Left ventricle myocardium inferior (tissue), 1 donor: ENCODE measurements around the gene MEI4. TPM values are rescaled to one million over a fixed set of nuclear protein-coding genes. Genes with fewer than 3 reads are reported as not detected.

ENCODE experiments used
- DNase-seq: peaks from one replicate; pipeline ENCODE4 v3.0.0-alpha.2; 2020
- H3K27ac ChIP-seq: fragments of 200-600 bp; replicated peaks from 2 replicates; pipeline ENCODE4 v1.8.0; 2021
- H3K27me3 ChIP-seq: fragments of 200-600 bp; 2 replicates; pipeline ENCODE4 v1.8.0; 2021; ENCODE audit warnings: low read depth
- H3K36me3 ChIP-seq: fragments of 200-600 bp; 2 replicates; pipeline ENCODE4 v1.8.0; 2021
- H3K4me1 ChIP-seq: fragments of 200-600 bp; 2 replicates; pipeline ENCODE4 v1.8.0; 2021
- H3K4me3 ChIP-seq: fragments of 200-600 bp; 2 replicates; pipeline ENCODE4 v1.8.0; 2021; ENCODE audit warnings: mild to moderate bottlenecking, moderate library complexity
- H3K9me3 ChIP-seq: fragments of 200-600 bp; replicated peaks from 2 replicates; pipeline ENCODE4 v1.8.0; 2021
- intact Hi-C: fragments of 100-400 bp; cut with micrococcal nuclease; formaldehyde crosslinking; loops from one replicate; pipeline ENCODE4 v1.11.0; 2022
- total RNA-seq: library from RNA; stranded (reverse); fragmentation: NEBNext Ultra II Directional; extraction: Animal tissue kit (Norgen Biotek cat#: 25700); gene quantifications from one replicate; pipeline ENCODE4 v1.2.1, GENCODE V29; 2021
- TF ChIP-seq, protein P1 (sequence below): fragments of 200-600 bp; IDR thresholded peaks from 2 replicates; pipeline ENCODE4 v1.8.0; 2021; ENCODE audit warnings: antibody characterized with exemption, mild to moderate bottlenecking, borderline replicate concordance
- donor health status: DM: no; HTN: yes; CAD: no; lungs with severe emphysema.

MEI4 gene
- total RNA-seq, 1 donor from 2014 or later = 0.52 TPM

DNA sequence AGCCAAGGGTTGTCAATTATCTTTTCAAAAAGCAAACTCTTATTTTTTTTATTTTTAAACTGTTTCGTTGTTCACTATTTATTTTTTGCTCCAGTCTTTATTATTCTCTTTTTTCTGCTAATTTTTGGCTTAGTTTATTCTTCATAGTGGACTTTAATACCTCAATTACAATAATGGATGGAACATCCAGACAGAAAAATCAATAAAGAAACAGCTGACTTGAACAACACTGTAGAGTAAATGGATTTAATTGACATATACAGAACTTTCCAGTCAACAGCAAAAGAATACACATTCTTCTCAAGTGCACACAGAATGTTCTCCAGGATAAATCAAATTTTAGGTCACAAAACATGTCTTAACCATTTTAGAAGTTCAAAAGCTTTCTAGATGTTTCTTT, 111.5 kb downstream of the MEI4 start:
- H3K36me3 ChIP-seq = no peaks in the 10 kb centered on the region
- no peaks in the 10 kb centered on the region for H3K4me1 ChIP-seq
- intact Hi-C loops = no loop called here
- DNase-seq = no peak
- H3K9me3 ChIP-seq = peaks cover 5% of the 10 kb centered on the region
- TF ChIP-seq, protein P1, sequence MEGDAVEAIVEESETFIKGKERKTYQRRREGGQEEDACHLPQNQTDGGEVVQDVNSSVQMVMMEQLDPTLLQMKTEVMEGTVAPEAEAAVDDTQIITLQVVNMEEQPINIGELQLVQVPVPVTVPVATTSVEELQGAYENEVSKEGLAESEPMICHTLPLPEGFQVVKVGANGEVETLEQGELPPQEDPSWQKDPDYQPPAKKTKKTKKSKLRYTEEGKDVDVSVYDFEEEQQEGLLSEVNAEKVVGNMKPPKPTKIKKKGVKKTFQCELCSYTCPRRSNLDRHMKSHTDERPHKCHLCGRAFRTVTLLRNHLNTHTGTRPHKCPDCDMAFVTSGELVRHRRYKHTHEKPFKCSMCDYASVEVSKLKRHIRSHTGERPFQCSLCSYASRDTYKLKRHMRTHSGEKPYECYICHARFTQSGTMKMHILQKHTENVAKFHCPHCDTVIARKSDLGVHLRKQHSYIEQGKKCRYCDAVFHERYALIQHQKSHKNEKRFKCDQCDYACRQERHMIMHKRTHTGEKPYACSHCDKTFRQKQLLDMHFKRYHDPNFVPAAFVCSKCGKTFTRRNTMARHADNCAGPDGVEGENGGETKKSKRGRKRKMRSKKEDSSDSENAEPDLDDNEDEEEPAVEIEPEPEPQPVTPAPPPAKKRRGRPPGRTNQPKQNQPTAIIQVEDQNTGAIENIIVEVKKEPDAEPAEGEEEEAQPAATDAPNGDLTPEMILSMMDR = no peak
- H3K4me3 ChIP-seq = no peak overlapping the region
- no peaks in the 10 kb centered on the region for H3K27me3 ChIP-seq
- H3K27ac ChIP-seq = no peak overlapping the region

DNA sequence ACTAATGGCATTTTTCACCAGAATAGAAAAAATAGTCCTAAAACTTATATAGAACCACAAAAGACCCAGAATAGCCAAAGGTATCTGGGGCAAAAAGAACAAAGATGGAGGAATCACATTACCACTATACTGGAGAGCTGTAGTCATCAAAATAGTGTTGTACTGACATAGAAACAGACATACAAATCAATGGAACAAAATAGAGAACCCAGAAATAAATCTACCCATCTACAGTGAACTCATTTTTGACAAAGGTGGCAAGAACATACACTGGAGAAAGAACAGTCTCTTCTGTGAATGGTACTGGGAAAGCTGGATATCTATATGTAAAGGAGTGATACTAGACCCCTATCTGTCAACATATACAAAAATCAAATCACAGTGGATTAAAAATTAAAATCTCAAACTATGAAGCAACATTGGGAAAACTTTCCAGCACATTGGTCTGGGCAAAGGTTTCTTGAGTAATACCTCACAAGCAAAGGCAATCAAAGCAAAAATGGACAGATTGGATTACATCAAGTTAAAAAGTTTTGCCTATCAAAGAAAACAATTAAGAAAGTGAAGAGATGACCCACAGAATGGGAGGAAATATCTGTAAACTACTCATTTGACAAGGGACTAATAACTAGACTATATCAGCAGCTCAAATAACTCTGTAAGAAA, 120.5 kb downstream of the MEI4 start:
- TF ChIP-seq, protein P1 = no peak
- no peak for DNase-seq
- peaks cover 12% of the 10 kb centered on the region for H3K9me3 ChIP-seq
- no peaks in the 10 kb centered on the region for H3K27me3 ChIP-seq
- no peak overlapping the region for H3K27ac ChIP-seq
- H3K36me3 ChIP-seq = no peaks in the 10 kb centered on the region
- no peak overlapping the region for H3K4me3 ChIP-seq
- no peaks in the 10 kb centered on the region for H3K4me1 ChIP-seq
- intact Hi-C loops = no loop called here

DNA sequence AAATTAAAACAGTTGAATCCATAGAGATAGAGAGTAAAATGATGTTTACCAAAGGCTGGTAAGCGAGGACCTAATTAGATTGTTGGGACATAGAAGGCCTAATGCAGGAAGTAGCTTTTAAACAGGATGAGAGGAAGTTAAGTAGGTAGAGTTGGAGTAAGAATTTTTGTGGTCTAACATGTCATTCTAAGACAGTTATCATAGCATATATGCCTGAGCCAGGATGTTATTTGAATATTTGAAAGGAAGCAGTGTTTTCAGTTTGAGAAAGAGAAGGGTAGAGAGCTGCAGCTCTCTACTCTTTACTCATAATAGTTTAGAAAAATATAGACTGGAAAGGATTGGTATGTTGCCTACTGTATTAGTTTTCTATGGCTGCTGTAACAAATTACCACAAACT, 121.6 kb downstream of the MEI4 start:
- no peak for DNase-seq
- H3K4me1 ChIP-seq = no peaks in the 10 kb centered on the region
- intact Hi-C loops = no loop called here
- no peak overlapping the region for H3K27ac ChIP-seq
- no peaks in the 10 kb centered on the region for H3K27me3 ChIP-seq
- H3K9me3 ChIP-seq = peaks cover 12% of the 10 kb centered on the region
- TF ChIP-seq, protein P1 = no peak
- H3K36me3 ChIP-seq = no peaks in the 10 kb centered on the region
- H3K4me3 ChIP-seq = no peak overlapping the region

DNA sequence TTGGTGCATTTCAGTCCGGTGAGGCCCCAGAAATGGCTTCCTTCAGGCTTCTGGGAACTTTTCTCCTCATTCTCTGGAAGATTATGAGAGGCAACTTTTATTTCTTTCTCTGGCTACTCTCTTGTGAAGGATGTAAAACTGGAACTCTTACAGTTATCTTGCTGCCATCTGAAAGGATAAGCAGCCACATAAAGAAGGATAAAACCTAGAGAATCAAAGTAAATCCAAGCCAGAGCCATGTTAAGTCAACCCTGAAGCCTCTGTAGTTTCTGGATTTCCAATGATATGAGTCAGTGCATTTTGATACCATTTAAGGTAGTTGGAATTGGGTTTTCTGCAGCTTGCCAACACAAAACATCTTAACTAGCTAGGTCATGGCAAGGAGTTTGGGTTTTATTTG, 123.6 kb downstream of the MEI4 start:
- no peak for DNase-seq
- Histone ChIP-seq H3K4me3 (no peak overlapping the region), H3K36me3 (no peaks in the 10 kb centered on the region), H3K27me3 (no peaks in the 10 kb centered on the region), H3K4me1 (no peaks in the 10 kb centered on the region), H3K9me3 (peaks cover 8% of the 10 kb centered on the region), H3K27ac (no peak overlapping the region)
- intact Hi-C loops = no loop called here
- TF ChIP-seq, protein P1 = no peak

DNA sequence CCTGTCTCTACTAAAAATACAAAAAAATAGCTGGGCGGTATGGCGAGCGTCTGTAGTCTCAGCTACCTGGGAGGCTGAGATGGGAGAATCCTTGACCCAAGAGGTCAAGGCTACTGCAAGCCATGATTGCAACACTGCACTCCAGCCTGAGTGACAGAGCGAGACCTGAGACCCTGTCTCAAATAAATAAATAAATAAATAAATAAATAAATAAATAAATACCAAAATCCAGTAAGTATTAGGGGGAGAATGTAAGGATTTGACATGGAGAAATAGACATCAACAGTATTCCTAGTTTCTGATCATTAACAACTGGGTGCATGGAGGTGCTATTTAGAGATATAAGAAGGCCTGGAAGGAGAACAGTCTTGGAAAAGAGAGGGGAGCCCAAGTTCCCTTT, 125.7 kb downstream of the MEI4 start:
- Histone ChIP-seq H3K4me3 (no peak overlapping the region), H3K27me3 (no peaks in the 10 kb centered on the region), H3K27ac (no peak overlapping the region), H3K4me1 (no peaks in the 10 kb centered on the region), H3K9me3 (peaks cover 5% of the 10 kb centered on the region), H3K36me3 (no peaks in the 10 kb centered on the region)
- intact Hi-C loops = no loop called here
- TF ChIP-seq, protein P1 = no peak
- DNase-seq = no peak
